GM12801 (cell line): Measurements from ENCODE around the gene ELMOD1.

Source experiments
- CTCF ChIP-seq: IDR thresholded peaks from one replicate; pipeline ENCODE4 v1.5.1; 2011; ENCODE audit warnings: control low read depth; ENCODE audit not compliant: insufficient read length; ENCODE audit errors: extremely low read depth

ELMOD1 gene

GRCh38 chr11:107625685-107625989, 34.7 kb downstream of the ELMOD1 start:
- no peak for TF ChIP-seq CTCF

GRCh38 chr11:107631043-107631442, 40.1 kb downstream of the ELMOD1 start:
- no peak for TF ChIP-seq CTCF

GRCh38 chr11:107631931-107632330, 41.0 kb downstream of the ELMOD1 start:
- no peak for TF ChIP-seq CTCF

GRCh38 chr11:107646783-107647182, 55.8 kb downstream of the ELMOD1 start:
- TF ChIP-seq CTCF: no peak

GRCh38 chr11:107648242-107648641, 57.3 kb downstream of the ELMOD1 start:
- no peak for TF ChIP-seq CTCF

- no peak for TF ChIP-seq CTCF
Measured at GRCh38 chr11:107651672-107652071, 60.7 kb downstream of the ELMOD1 start.

- no peak for TF ChIP-seq CTCF
Measured at GRCh38 chr11:107653076-107653475, 62.1 kb downstream of the ELMOD1 start.

GRCh38 chr11:107655602-107656001, 64.7 kb downstream of the ELMOD1 start:
- no peak for TF ChIP-seq CTCF
